Midbrain (tissue), 1 donor: ENCODE results near the gene RHBDL1.
"Not testable (repeated sequence)": the region's sequence is repeated elsewhere in the genome, so short reads cannot be mapped to it uniquely, and the experiment has no call there.

Source experiments
- DNase-seq: peaks from one replicate; lab custom pipeline; 2025; lab: John Stamatoyannopoulos, UW

Gene RHBDL1

GRCh38 chr16:686459-687260, 11.2 kb downstream of the RHBDL1 start:
- DNase-seq = no peak

GRCh38 chr16:687499-687898, 12.0 kb downstream of the RHBDL1 start:
- no peak for DNase-seq

- no peak for DNase-seq
Observed at GRCh38 chr16:689175-689897, 13.9 kb downstream of the RHBDL1 start.

GRCh38 chr16:691242-691641, 15.8 kb downstream of the RHBDL1 start:
- not testable (repeated sequence) for DNase-seq

- DNase-seq = no peak
Observed at GRCh38 chr16:692356-693108, 17.1 kb downstream of the RHBDL1 start.

GRCh38 chr16:693364-693763, 17.9 kb downstream of the RHBDL1 start:
- no peak for DNase-seq

GRCh38 chr16:693766-694165, 18.3 kb downstream of the RHBDL1 start:
- DNase-seq = no peak

- DNase-seq = no peak
Observed at GRCh38 chr16:694187-694862, 18.9 kb downstream of the RHBDL1 start.

- no peak for DNase-seq
Observed at GRCh38 chr16:694863-695354, 19.4 kb downstream of the RHBDL1 start.

GRCh38 chr16:695355-696089, 20.1 kb downstream of the RHBDL1 start:
- no peak for DNase-seq

GRCh38 chr16:698911-699671, 23.6 kb downstream of the RHBDL1 start:
- DNase-seq = no peak

- DNase-seq = no peak
Observed at GRCh38 chr16:700684-701584, 25.5 kb downstream of the RHBDL1 start.

GRCh38 chr16:702341-702740, 26.9 kb downstream of the RHBDL1 start:
- DNase-seq = no peak

GRCh38 chr16:703406-703805, 27.9 kb downstream of the RHBDL1 start:
- no peak for DNase-seq

GRCh38 chr16:704047-704446, 28.6 kb downstream of the RHBDL1 start:
- DNase-seq = no peak

GRCh38 chr16:704552-705380, 29.3 kb downstream of the RHBDL1 start:
- no peak for DNase-seq

GRCh38 chr16:705431-706188, 30.1 kb downstream of the RHBDL1 start, which contains the start of gene FBXL16:
Gene FBXL16, minus strand, starts transcription at chr16:705801. Its CDS starts 8,396 bp downstream, at chr16:697405.
- DNase-seq = peak; percentile 74
